H1 (cell line): ENCODE data around the gene C5orf58. TPM values are rescaled to one million over a fixed set of nuclear protein-coding genes. Genes with fewer than 3 reads are reported as not detected.

ENCODE experiments used
- CHD7 ChIP-seq: fragments of 300-600 bp; sonication (generic); IDR thresholded peaks from 2 replicates; pipeline ENCODE4 v1.7.1; 2012; ENCODE audit warnings: low read length, moderate library complexity, mild to moderate bottlenecking, inconsistent platforms; ENCODE audit not compliant: insufficient replicate concordance
- PHF8 ChIP-seq: fragments of 200-600 bp; sonication (generic); conservative IDR thresholded peaks from 2 replicates; pipeline ENCODE4 v1.7.1; 2012; ENCODE audit warnings: low read depth, mild to moderate bottlenecking, inconsistent platforms, low read length, moderate library complexity
- RFX5 ChIP-seq: IDR thresholded peaks from 2 replicates; pipeline ENCODE4 v1.6.1; 2011; ENCODE audit warnings: low read depth, low read length, improper control_type of control experiment, borderline replicate concordance
- polyA plus RNA-seq, 7 experiments: library from polyadenylated mRNA; depleted of rRNA in 3 of 7; stranded (reverse) in 5 of 7; unstranded in 2 of 7; fragments of >200 nt in 5 of 7; fragments of 200-250 nt in 2 of 7; gene quantifications; 1 replicate in 5 of 7; 2 replicates in 1 of 7; 4 replicates in 1 of 7; pipeline versions ENCODE4 v1.2.1 to v1.2.3, GENCODE V29; 2011 to 2013; ENCODE audit warnings: missing spikeins in 2 of 7, mixed read lengths in 2 of 7
- total RNA-seq: library from RNA; stranded (reverse); fragmentation: NEBNext Ultra II Directional; extraction: Animal tissue kit (Norgen Biotek cat#: 25700); gene quantifications from 2 replicates; pipeline ENCODE4 v1.2.1, GENCODE V29; 2021

The C5orf58 gene
- total and polyA plus RNA-seq, 2 of the 8 experiments (the other 6 are each of a cell fraction or from before 2014, with no cell fraction given), result 0.24 to 1.6 TPM

GRCh38 chr5:170256571-170256970, 23.8 kb downstream of the C5orf58 start (continued):
- no peak for TF ChIP-seq CHD7
- no peak for TF ChIP-seq RFX5
- TF ChIP-seq PHF8, result no peak
